Measurements from ENCODE around the gene THAP7. TPM values are rescaled to one million over a fixed set of nuclear protein-coding genes. Genes with fewer than 3 reads are reported as not detected.

THAP7 gene
- total RNA-seq, 1 experiment from 2014 or later = 38.5 TPM

GRCh38 chr22:20964799-20965103, 37.2 kb downstream of the THAP7 start:
- no peak for DNase-seq (ENCODE audit: low spot score)
- H3K4me1 ChIP-seq (ENCODE audit: insufficient read depth, low read length, poor library complexity, severe bottlenecking) = no peaks in the 10 kb centered on the region
- intact Hi-C loops (cut with micrococcal nuclease; ENCODE audit: unreplicated experiment) = no loop called here
- no peaks in the 10 kb centered on the region for H3K9me3 ChIP-seq (ENCODE audit: low read depth, low read length, poor library complexity, severe bottlenecking)
- TF ChIP-seq CTCF (conservative IDR thresholded peaks at IDR 0.05; ENCODE audit: low read depth, low read length) = no peak
- no peak for TF ChIP-seq EZH2 (IDR thresholded peaks at IDR 0.05; ENCODE audit: borderline replicate concordance, low read depth, low read length, poor library complexity, severe bottlenecking)
- ChIA-PET POLR2A (ENCODE audit: low non-redundant PET) (no interaction called here), CTCF (interaction anchor here (0.6 kb wide), 1 partner anchor 994 kb away, joined by 3 read pairs; no protein-coding TSS in a partner anchor)
- H3K27me3 ChIP-seq (replicated peaks; ENCODE audit: insufficient read depth, low read depth, low read length, poor library complexity) = peaks cover 4% of the 10 kb centered on the region
- H3K36me3 ChIP-seq (ENCODE audit: insufficient read depth, low read length, poor library complexity, severe bottlenecking) = no peaks in the 10 kb centered on the region
- no peak overlapping the region for H3K27ac ChIP-seq (ENCODE audit: low read depth, low read length, poor library complexity, severe bottlenecking)
- H3K4me3 ChIP-seq (ENCODE audit: low read depth, low read length, poor library complexity, severe bottlenecking) = peak overlapping the region; percentile 34
- no TSS peak for BruUV-seq (replicated peaks)

- Histone ChIP-seq H3K9me3 (ENCODE audit: low read depth, low read length, poor library complexity, severe bottlenecking) (no peaks in the 10 kb centered on the region), H3K4me3 (ENCODE audit: low read depth, low read length, poor library complexity, severe bottlenecking) (peak overlapping the region; percentile 34), H3K27me3 (replicated peaks; ENCODE audit: insufficient read depth, low read depth, low read length, poor library complexity) (peaks cover 4% of the 10 kb centered on the region), H3K36me3 (ENCODE audit: insufficient read depth, low read length, poor library complexity, severe bottlenecking) (no peaks in the 10 kb centered on the region), H3K27ac (ENCODE audit: low read depth, low read length, poor library complexity, severe bottlenecking) (no peak overlapping the region), H3K4me1 (ENCODE audit: insufficient read depth, low read length, poor library complexity, severe bottlenecking) (no peaks in the 10 kb centered on the region)
- ChIA-PET CTCF (interaction anchor here (0.6 kb wide), 1 partner anchor 994 kb away, joined by 3 read pairs; no protein-coding TSS in a partner anchor), POLR2A (ENCODE audit: low non-redundant PET) (no interaction called here)
- TF ChIP-seq CTCF (conservative IDR thresholded peaks at IDR 0.05; ENCODE audit: low read depth, low read length) (no peak), EZH2 (IDR thresholded peaks at IDR 0.05; ENCODE audit: borderline replicate concordance, low read depth, low read length, poor library complexity, severe bottlenecking) (no peak)
- no TSS peak for BruUV-seq (replicated peaks)
- DNase-seq (ENCODE audit: low spot score) = no peak
- intact Hi-C loops (cut with micrococcal nuclease; ENCODE audit: unreplicated experiment) = no loop called here
These were observed 37.7 kb downstream of the THAP7 start for GRCh38 chr22:20964090-20964798.

GRCh38 chr22:20963201-20964052, 38.5 kb downstream of the THAP7 start:
- POLR2A ChIA-PET (ENCODE audit: low non-redundant PET) = no interaction called here

More at GRCh38 chr22:20963201-20964052, 38.5 kb downstream of the THAP7 start:
- no peak for DNase-seq (ENCODE audit: low spot score)
- H3K4me3 ChIP-seq (ENCODE audit: low read depth, low read length, poor library complexity, severe bottlenecking) = no peak overlapping the region
- intact Hi-C loops (cut with micrococcal nuclease; ENCODE audit: unreplicated experiment) = no loop called here
- H3K36me3 ChIP-seq (ENCODE audit: insufficient read depth, low read length, poor library complexity, severe bottlenecking) = no peaks in the 10 kb centered on the region
- BruUV-seq (replicated peaks) = no TSS peak
- CTCF ChIA-PET = no interaction called here
- H3K9me3 ChIP-seq (ENCODE audit: low read depth, low read length, poor library complexity, severe bottlenecking) = no peaks in the 10 kb centered on the region
- no peak overlapping the region for H3K27ac ChIP-seq (ENCODE audit: low read depth, low read length, poor library complexity, severe bottlenecking)
- no peak for TF ChIP-seq CTCF (conservative IDR thresholded peaks at IDR 0.05; ENCODE audit: low read depth, low read length)
- no peak for TF ChIP-seq EZH2 (IDR thresholded peaks at IDR 0.05; ENCODE audit: borderline replicate concordance, low read depth, low read length, poor library complexity, severe bottlenecking)
- H3K4me1 ChIP-seq (ENCODE audit: insufficient read depth, low read length, poor library complexity, severe bottlenecking) = no peaks in the 10 kb centered on the region
- H3K27me3 ChIP-seq (replicated peaks; ENCODE audit: insufficient read depth, low read depth, low read length, poor library complexity) = peaks cover 4% of the 10 kb centered on the region

All from A673 (cell line).